Measurements from ENCODE around the gene TMEM238.

DNA sequence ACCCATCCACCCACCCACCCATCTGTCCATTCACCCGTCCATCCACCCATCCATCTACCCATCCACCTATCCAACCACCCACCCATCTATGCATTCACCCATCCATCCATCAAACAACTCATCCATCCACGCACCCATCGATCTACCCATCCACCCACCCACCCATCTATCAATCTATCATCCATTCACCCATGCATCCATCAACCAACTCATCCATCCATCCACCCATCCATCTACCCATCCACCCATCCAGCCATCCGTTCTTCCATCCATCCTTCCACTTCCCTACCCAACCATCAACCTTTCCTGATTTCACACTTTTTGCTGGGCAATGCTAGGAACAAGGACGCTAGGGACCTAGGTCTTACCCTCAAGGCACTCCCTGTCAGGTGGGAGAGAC, 2.1 kb downstream of the TMEM238 start:
- no peak for TF ChIP-seq POLR2AphosphoS5 (IDR thresholded peaks at IDR 0.05; ENCODE audit: insufficient read depth in 1 of 2, low read depth in 1 of 2)
- no peak for TF ChIP-seq CTCF (IDR thresholded peaks at IDR 0.05)
- TF ChIP-seq POLR2A (IDR thresholded peaks at IDR 0.05): no peak
